Middle frontal gyrus (tissue), 1 donor: ENCODE measurements around the gene WASHC2C.
"Not testable (repeated sequence)": the region's sequence is repeated elsewhere in the genome, so short reads cannot be mapped to it uniquely, and the experiment has no call there.

Experiments used
- DNase-seq: peaks from one replicate; pipeline ENCODE4 v3.0.0-alpha.2; 2015; ENCODE audit warnings: low spot score; ENCODE audit errors: extremely low spot score

The WASHC2C gene

GRCh38 chr10:45726703-45727420 lies at the start of gene WASHC2C:
Gene WASHC2C (plus strand): TSS chr10:45727266. CDS start chr10:45727318, 52 bp downstream.
- DNase-seq = peak; percentile 73

GRCh38 chr10:45678467-45678866 lies 48.6 kb upstream of the WASHC2C start:
- not testable (repeated sequence) for DNase-seq

- DNase-seq = not testable (repeated sequence)
These were observed 16.8 kb upstream of the WASHC2C start for GRCh38 chr10:45710200-45710796.

- not testable (repeated sequence) for DNase-seq
These were observed 15.8 kb upstream of the WASHC2C start for GRCh38 chr10:45711223-45711622.

GRCh38 chr10:45717053-45717452 lies 10.0 kb upstream of the WASHC2C start:
- not testable (repeated sequence) for DNase-seq

GRCh38 chr10:45717642-45718041 lies 9.4 kb upstream of the WASHC2C start:
- not testable (repeated sequence) for DNase-seq

- not testable (repeated sequence) for DNase-seq
These were observed 5.6 kb upstream of the WASHC2C start for GRCh38 chr10:45721503-45721902.

- not testable (repeated sequence) for DNase-seq
These were observed 3.2 kb upstream of the WASHC2C start for GRCh38 chr10:45723851-45724250.

GRCh38 chr10:45727421-45727965 lies 427 bp downstream of the WASHC2C start:
- DNase-seq = not testable (repeated sequence)

- not testable (repeated sequence) for DNase-seq
These were observed 7.4 kb downstream of the WASHC2C start for GRCh38 chr10:45734449-45734848.

- not testable (repeated sequence) for DNase-seq
These were observed 7.8 kb downstream of the WASHC2C start for GRCh38 chr10:45734867-45735266.

- DNase-seq = not testable (repeated sequence)
These were observed 14.5 kb downstream of the WASHC2C start for GRCh38 chr10:45741559-45741958.

- DNase-seq = not testable (repeated sequence)
These were observed 14.9 kb downstream of the WASHC2C start for GRCh38 chr10:45742014-45742413.

GRCh38 chr10:45751141-45751540 lies 24.1 kb downstream of the WASHC2C start:
- DNase-seq = not testable (repeated sequence)

- not testable (repeated sequence) for DNase-seq
These were observed 25.1 kb downstream of the WASHC2C start for GRCh38 chr10:45752210-45752609.

- DNase-seq = not testable (repeated sequence)
These were observed 27.0 kb downstream of the WASHC2C start for GRCh38 chr10:45753979-45754495.

GRCh38 chr10:45755083-45755482 lies 28.0 kb downstream of the WASHC2C start:
- DNase-seq = not testable (repeated sequence)

- DNase-seq = not testable (repeated sequence)
These were observed 29.0 kb downstream of the WASHC2C start for GRCh38 chr10:45756065-45756464.

- DNase-seq = not testable (repeated sequence)
These were observed 30.8 kb downstream of the WASHC2C start for GRCh38 chr10:45757661-45758396.

- not testable (repeated sequence) for DNase-seq
These were observed 34.6 kb downstream of the WASHC2C start for GRCh38 chr10:45761622-45762021.

GRCh38 chr10:45763037-45763436 lies 36.0 kb downstream of the WASHC2C start:
- DNase-seq = not testable (repeated sequence)
